Choroid plexus epithelial cell (primary cell): ENCODE measurements around the gene RAD51.
A peak's percentile ranks its signal among the peaks of the same experiment; 100 is the strongest.

Source experiments
- DNase-seq: peaks from one replicate; pipeline ENCODE4 v3.0.0-alpha.2; 2010; ENCODE audit warnings: low read depth
- H3K4me3 ChIP-seq: 2 replicates; pipeline ENCODE4 v1.5.1; 2011; ENCODE audit warnings: low read depth, mild to moderate bottlenecking, control low read depth, low read length, moderate library complexity
- CTCF ChIP-seq: conservative IDR thresholded peaks from 2 replicates; pipeline ENCODE4 v1.5.1; 2011; ENCODE audit warnings: low read depth, mild to moderate bottlenecking, control low read depth, inconsistent platforms, low read length, moderate library complexity

Gene RAD51

GRCh38 chr15:40756938-40757337 is 62.0 kb downstream of the RAD51 start:
- no peak for TF ChIP-seq CTCF
- no peak overlapping the region for H3K4me3 ChIP-seq
- DNase-seq: no peak

GRCh38 chr15:40759961-40760360 is 65.0 kb downstream of the RAD51 start:
- TF ChIP-seq CTCF: no peak
- no peak overlapping the region for H3K4me3 ChIP-seq
- no peak for DNase-seq

- H3K4me3 ChIP-seq: peak overlapping the region; percentile 60
- TF ChIP-seq CTCF: no peak
- peak; percentile 53 for DNase-seq
Measured at GRCh38 chr15:40762919-40763800, 68.2 kb downstream of the RAD51 start.

GRCh38 chr15:40763801-40764628 is 69.0 kb downstream of the RAD51 start, which contains the start of gene GCHFR:
GCHFR (plus strand) TSS chr15:40764068; CDS start chr15:40764181, 113 bp downstream.
- peak; percentile 22 for TF ChIP-seq CTCF
- DNase-seq: peak; percentile 62

GRCh38 chr15:40764629-40765103 is 69.7 kb downstream of the RAD51 start:
- peak; percentile 20 for DNase-seq
- TF ChIP-seq CTCF: no peak
- H3K4me3 ChIP-seq: peak overlapping the region; percentile 60

More at GRCh38 chr15:40763801-40764628, 69.0 kb downstream of the RAD51 start, which contains the start of gene GCHFR:
- H3K4me3 ChIP-seq: peak within 1 kb of the TSS; percentile 60

- H3K4me3 ChIP-seq: no peak overlapping the region
- no peak for TF ChIP-seq CTCF
- DNase-seq: no peak
Measured at GRCh38 chr15:40766194-40766815, 71.3 kb downstream of the RAD51 start.
